Testis (tissue), 3 donors: ENCODE measurements around the gene ELMOD1. TPM values are rescaled to one million over a fixed set of nuclear protein-coding genes. Genes with fewer than 3 reads are reported as not detected.

Experiments
- DNase-seq: peaks from one replicate; pipeline ENCODE4 v3.0.0-alpha.2; 2019
- H3K27ac ChIP-seq, 2 donors: fragments of 200-600 bp; sonication (generic); one replicate each; pipeline ENCODE4 v1.5.1; 2019
- H3K27me3 ChIP-seq: fragments of 200-600 bp; sonication (generic); one replicate; pipeline ENCODE4 v1.5.1; 2019
- H3K36me3 ChIP-seq: fragments of 200-600 bp; sonication (generic); one replicate; pipeline ENCODE4 v1.5.1; 2017; ENCODE audit warnings: low read depth; ENCODE audit errors: missing control alignments
- H3K4me1 ChIP-seq: fragments of 200-600 bp; sonication (generic); one replicate; pipeline ENCODE4 v1.5.1; 2019
- H3K4me3 ChIP-seq, 2 donors: fragments of 200-600 bp; sonication (generic); one replicate each; pipeline ENCODE4 v1.5.1; 2017 to 2019
- H3K9me3 ChIP-seq: fragments of 200-600 bp; sonication (generic); one replicate; pipeline ENCODE4 v1.5.1; 2017
- CTCF ChIP-seq, 3 experiments: fragments of 450-650 bp in 2 of 3; fragments of 200-600 bp in 1 of 3; sonication (generic) in 1 of 3; IDR thresholded peaks; one replicate each; pipeline ENCODE4 v1.5.1; 2016 to 2019; ENCODE audit warnings: antibody characterized with exemption in 3 of 3, mild to moderate bottlenecking in 2 of 3, moderate library complexity in 1 of 3
- POLR2A ChIP-seq: fragments of 450-650 bp; IDR thresholded peaks from one replicate; pipeline ENCODE4 v1.6.1; 2017; ENCODE audit warnings: antibody characterized with exemption, mild to moderate bottlenecking, moderate library complexity
- WGBS, 2 donors: methylation state at CpG; one replicate each; pipeline ENCODE4 v1.1.5; 2018; 5-methylcytosine and 5-hydroxymethylcytosine counted together
- intact Hi-C: fragments of 100-400 bp; cut with DNase I; formaldehyde crosslinking; loops from one replicate; pipeline ENCODE4 v1.15.1; 2023; ENCODE audit warnings: low total_unique reads
- polyA plus RNA-seq: library from polyadenylated mRNA; stranded (reverse); fragments of 350-450 nt; fragmentation: Illumina TruSeq; extraction: RNeasy Lipid Tissue Mini Kit (QIAGEN cat#74804); gene quantifications from one replicate; pipeline ENCODE4 v1.2.3, GENCODE V29; 2014; ENCODE audit warnings: low read depth, low replicate concordance; ENCODE audit not compliant: insufficient read depth
- total RNA-seq, 2 donors: library from RNA; depleted of rRNA; stranded (reverse); fragments of >200 nt; gene quantifications; one replicate each; pipeline ENCODE4 v1.2.3, GENCODE V29; 2016

ELMOD1 gene
- total and polyA plus RNA-seq, 3 donors from 2014 or later, result 5.6 to 11.1 (median 8.7) TPM

DNA sequence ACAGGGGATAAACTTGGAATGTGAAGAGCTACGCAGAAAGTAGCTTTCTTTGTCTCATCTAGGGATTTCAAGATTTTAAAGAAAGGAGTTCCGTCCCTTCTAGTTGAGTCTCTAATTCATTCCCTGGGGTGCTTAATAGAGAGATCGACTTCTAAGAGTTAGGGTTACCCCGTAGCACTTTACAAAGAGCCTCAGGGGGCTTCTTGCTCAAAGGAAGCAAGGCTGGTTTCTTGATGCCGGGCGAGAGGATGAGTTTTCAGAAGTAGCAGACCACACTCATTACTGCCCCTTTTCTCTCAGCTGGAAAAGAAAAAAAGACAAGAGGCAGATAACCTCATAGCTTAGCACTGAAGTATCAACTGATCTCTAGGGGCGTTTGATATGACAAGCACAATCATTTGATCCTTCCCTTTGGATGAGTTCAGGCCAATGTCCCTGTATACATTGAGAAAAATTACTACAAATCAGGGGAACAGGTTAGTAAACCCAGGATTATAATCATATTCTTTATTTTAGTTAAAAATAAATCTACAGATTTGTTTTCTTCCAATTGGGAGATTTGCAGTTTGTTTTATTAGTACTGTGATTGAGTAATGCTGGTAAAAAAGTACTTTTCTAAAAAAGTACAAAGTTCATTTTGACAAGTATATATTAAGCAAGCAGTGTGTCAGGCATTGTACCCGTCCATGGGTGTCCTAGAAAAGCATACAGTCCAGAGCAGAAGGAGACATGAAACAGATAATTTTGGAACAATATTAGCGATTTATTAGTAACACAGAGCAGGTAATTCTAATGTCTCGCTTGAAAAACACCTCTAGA lies 18.7 kb downstream of the ELMOD1 start:
- no peaks in the 10 kb centered on the region for H3K27me3 ChIP-seq
- no peaks in the 10 kb centered on the region for H3K36me3 ChIP-seq
- H3K9me3 ChIP-seq, result no peaks in the 10 kb centered on the region
- no peak overlapping the region for H3K27ac ChIP-seq
- H3K4me1 ChIP-seq, result no peaks in the 10 kb centered on the region
- intact Hi-C loops, result no loop called here
- no peak overlapping the region for H3K4me3 ChIP-seq
- TF ChIP-seq CTCF (IDR thresholded peaks at IDR 0.05) (no peak), POLR2A (no peak)
- WGBS, 2 donors, result 77 to 78% methylated on average over 10 of the region's 10 CpGs
- no peak for DNase-seq

- intact Hi-C loops, result no loop called here
- TF ChIP-seq CTCF (IDR thresholded peaks at IDR 0.05), result no peak
- Histone ChIP-seq H3K36me3 (no peaks in the 10 kb centered on the region), H3K9me3 (no peaks in the 10 kb centered on the region), H3K4me3 (no peak overlapping the region), H3K27me3 (no peaks in the 10 kb centered on the region), H3K27ac (no peak overlapping the region), H3K4me1 (no peaks in the 10 kb centered on the region)
- no peak for DNase-seq
- WGBS, 2 donors, result 84 to 99% methylated on average over 2 of the region's 2 CpGs
Observed at GRCh38 chr11:107612445-107612844, 21.5 kb downstream of the ELMOD1 start.

DNA sequence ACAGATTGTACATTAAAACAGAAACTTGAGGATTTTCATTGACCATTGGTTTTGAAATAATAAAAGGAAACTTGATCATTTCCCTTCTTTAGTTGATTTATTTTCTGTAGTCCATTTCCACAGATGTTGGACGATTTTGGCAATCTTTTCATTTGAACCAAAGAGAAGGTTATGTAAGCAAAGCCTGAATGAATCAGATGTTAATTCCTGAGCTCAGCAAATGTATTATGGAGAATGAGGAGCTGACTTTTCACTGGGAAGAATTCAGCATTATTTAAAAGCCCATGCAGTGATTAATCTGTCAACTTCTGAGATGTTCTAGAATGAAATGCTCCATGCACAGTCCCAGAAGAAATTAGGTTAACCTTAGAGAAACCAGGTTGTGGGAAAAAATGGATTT lies 29.0 kb downstream of the ELMOD1 start:
- no peaks in the 10 kb centered on the region for H3K36me3 ChIP-seq
- WGBS, 2 donors, result 24 to 53% methylated on average over 1 of the region's 1 CpG
- H3K4me3 ChIP-seq, result no peak overlapping the region
- H3K9me3 ChIP-seq, result no peaks in the 10 kb centered on the region
- no peak overlapping the region for H3K27ac ChIP-seq
- no peaks in the 10 kb centered on the region for H3K27me3 ChIP-seq
- intact Hi-C loops, result no loop called here
- TF ChIP-seq CTCF (IDR thresholded peaks at IDR 0.05) (no peak), POLR2A (no peak)
- no peaks in the 10 kb centered on the region for H3K4me1 ChIP-seq
- DNase-seq, result no peak

DNA sequence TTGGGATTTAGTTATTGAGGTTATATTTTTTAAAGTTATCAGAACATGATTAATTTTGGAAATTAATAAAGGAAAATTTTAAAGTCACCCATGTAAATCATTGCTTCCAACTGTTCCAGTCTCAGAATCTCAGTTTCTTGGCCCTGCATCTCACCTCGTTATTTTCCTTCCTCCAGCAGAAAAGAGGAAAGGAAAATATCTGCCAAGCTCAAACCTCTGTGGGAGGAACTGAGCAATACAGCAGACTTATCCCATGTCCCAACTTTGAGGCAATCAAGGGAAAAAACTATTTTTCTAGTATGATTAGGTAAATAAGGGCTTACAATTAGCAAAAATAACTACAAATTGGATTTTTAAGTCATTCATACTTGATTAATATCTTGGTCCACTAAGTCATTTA lies 30.1 kb downstream of the ELMOD1 start:
- 38 to 43% methylated on average over 1 of the region's 1 CpG for WGBS, 2 donors
- Histone ChIP-seq H3K4me1 (no peaks in the 10 kb centered on the region), H3K4me3 (no peak overlapping the region), H3K36me3 (no peaks in the 10 kb centered on the region), H3K27me3 (no peaks in the 10 kb centered on the region), H3K27ac (no peak overlapping the region), H3K9me3 (no peaks in the 10 kb centered on the region)
- intact Hi-C loops, result no loop called here
- no peak for DNase-seq
- TF ChIP-seq CTCF (IDR thresholded peaks at IDR 0.05) (no peak), POLR2A (no peak)

GRCh38 chr11:107623183-107623582 lies 32.2 kb downstream of the ELMOD1 start:
- 72 to 90% methylated on average over 7 of the region's 7 CpGs for WGBS, 2 donors
- Histone ChIP-seq H3K4me1 (no peaks in the 10 kb centered on the region), H3K9me3 (no peaks in the 10 kb centered on the region), H3K27ac (no peak overlapping the region), H3K27me3 (no peaks in the 10 kb centered on the region), H3K36me3 (no peaks in the 10 kb centered on the region), H3K4me3 (no peak overlapping the region)
- intact Hi-C loops, result no loop called here
- no peak for TF ChIP-seq POLR2A
- TF ChIP-seq CTCF (IDR thresholded peaks at IDR 0.05), result no peak
- DNase-seq, result no peak
